Right lung (tissue), 5 donors: ENCODE data around the gene CIAO3. TPM values are rescaled to one million over a fixed set of nuclear protein-coding genes. Genes with fewer than 3 reads are reported as not detected.
"Not testable (repeated sequence)": the region's sequence is repeated elsewhere in the genome, so short reads cannot be mapped to it uniquely, and the experiment has no call there.

Source experiments
- DNase-seq, 2 donors: peaks; one replicate each; pipeline ENCODE4 v3.0.0-alpha.2; 2013
- polyA plus RNA-seq, 5 donors: library from polyadenylated mRNA; unstranded; fragments of 120-200 nt; gene quantifications; one replicate each; pipeline versions ENCODE4 v1.2.1 to v1.2.3, GENCODE V29; 2013; ENCODE audit warnings: inconsistent platforms in 1 of 5, low replicate concordance in 1 of 5; ENCODE audit not compliant: insufficient read length in 5 of 5, insufficient read depth in 1 of 5

CIAO3 gene
- polyA plus RNA-seq, 5 donors = 16.2 to 25.7 (median 16.8) TPM

DNA sequence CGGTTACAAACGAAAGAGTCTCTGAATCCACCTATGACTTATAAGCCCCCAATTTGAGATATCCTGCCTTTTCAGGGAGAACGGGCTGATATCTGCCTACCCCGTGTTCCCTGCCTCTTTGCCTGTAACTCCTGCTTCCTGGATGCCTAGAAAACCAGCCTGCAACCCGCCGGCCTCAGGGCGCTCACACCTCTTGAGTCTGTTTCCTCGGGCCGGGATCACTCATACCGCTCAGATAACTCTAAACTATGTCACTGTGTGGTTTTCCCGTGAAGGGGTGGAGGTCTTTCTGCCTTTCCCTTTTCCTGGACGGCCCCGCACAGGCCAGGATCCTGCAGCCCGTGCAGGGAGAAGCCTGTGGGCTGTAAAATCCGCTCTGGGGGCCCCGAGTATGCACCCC is 37.0 kb upstream of the CIAO3 start:
- no peak for DNase-seq

DNA sequence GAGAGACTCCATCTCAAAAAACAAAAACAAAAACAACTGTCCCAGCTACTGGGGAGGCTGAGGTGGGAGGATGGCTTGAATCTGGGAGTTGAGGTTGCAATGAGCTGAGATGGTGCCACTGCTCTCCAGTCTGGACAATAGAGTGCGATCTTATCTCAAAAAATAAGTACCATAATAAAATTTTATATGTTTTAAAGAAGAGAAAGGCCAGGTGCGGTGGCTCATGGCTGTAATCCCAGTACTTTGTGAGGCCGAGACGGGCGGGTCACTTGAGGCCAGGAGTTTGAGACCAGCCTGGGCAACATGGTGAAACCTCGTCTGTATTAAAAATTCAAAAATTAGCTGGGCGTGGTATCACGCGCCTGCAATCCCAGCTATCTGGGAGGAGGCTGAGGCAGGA is 36.0 kb upstream of the CIAO3 start:
- DNase-seq = no peak

DNA sequence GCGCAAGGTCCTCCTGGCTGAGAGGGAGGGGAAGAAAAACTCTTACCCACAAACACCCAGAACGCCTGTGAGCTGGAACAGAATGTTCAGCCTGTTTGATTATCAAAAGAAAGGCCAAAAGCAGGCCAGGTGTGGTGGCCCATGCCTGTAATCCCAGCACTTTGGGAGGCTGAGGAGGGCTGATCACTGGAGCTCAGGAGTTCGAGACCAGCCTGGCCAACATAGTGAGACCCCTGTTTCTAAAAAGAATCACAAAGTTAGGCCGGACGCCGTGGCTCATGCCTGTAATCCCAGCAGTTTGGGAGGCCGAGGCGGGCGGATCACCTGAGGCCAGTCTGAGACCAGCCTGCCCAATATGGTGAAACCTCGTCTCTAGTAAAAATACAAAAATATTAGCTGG is 35.5 kb upstream of the CIAO3 start:
- not testable (repeated sequence) for DNase-seq

DNA sequence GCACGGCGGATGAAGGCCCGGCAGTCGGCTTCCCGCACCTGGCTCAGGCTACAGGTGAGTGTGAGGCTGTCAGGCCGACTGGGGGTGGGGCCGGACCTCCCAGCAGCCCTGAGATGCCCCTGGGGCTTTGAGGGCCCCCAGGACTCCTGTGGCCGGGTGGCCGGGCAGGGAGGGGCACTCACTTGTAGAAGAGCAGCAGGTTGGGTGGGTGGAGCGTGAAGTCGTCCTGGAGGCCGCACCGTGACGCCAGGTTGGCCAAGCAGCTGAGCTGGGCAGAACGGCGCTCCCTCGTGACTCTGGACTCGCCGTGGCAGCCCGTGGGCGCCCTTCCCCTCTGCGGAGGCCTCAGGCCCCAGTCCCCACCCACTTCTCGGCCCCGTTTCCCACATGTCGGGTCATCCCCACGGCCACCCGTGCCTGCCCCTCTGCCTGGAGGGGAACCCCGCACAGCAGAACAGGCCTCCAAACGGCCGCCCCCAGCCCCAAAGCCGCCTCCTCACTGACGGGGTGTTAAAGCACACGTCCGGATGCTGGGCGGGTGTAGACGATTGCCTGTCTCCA is 34.5 kb upstream of the CIAO3 start:
- DNase-seq = no peak

DNA sequence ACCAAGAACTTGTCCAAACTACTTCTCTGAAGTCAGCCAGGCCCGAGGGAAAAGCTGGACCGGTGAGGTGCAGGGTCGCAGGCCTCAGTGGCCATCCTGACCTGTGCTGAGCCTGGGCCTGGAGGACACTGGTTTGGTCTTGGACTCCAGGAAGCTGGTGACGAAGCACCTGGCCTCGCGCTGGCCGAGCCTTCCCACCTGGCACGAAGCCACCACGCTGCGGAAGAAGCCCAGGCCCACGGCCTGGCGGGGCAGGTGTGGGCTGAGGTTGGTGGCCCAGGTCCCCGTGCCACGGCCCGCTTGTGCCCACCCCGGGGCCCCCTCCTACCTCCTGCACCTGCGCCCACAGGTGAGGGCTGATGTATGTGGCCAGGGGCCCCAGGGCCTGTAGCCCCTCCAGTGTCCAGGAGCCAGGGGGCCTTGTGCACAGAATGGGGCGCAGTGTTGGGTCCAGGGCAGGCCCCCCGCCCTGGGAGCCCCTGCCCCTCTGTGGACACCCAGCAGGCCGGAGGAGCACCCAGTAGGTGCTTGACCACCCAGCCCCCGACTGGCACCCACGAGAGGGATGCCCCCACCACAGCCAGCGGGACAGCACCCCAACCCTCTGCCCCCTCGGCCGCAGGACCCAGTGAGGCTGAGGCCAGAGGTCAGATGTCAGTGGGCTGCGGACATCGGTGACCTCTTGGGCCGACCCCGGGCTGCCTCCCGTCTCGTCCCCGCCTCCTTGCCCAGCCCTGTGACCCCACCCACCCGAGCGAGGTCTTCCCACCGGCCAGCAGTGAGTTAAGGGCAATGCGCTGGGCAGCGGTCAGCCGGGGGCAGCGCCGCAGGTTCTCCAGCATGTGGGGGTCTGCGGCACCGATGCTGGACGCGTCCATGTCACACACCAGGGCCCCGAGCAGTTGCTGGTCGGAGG is 33.5 kb upstream of the CIAO3 start:
- no peak for DNase-seq

DNA sequence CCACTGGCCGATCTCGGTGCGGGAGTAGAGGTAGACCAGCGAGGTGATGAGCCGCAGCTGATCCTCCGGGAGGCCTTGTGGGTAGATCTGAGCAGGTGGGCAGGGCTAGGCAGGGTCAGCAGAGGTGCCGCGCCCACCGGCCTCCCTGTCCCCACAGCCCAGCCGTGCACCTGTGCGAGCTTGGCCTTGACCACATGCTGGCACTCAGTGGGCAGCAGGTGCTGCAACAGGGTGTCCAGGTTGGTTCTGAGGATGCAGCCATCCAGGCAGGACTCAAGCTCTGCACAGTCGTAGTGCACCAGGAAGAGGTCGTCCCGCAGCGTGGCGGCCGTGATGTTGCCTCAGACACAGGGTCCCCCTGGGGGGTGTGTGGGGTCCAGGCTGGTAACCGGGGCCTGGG is 32.2 kb upstream of the CIAO3 start:
- DNase-seq = no peak

DNA sequence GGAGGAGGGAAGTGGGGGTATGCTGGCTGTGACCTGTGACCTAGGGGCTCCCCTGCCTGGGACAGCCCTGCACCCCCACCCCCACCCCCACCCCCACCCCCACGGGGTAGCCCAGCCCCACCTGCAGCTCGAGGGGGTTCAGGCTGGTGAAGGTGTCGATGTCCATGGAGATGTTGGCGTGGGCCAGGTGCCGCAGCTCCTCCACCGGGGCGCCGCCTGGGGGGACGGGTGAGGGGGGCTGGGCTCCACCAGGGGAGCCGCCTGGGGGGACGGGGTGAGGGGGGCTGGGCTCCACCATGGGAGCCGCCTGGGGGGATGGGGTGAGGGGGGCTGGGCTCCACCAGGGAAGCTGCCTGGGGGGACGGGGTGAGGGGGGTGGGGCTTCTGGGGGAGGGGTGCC is 29.6 kb upstream of the CIAO3 start:
- DNase-seq = no peak

DNA sequence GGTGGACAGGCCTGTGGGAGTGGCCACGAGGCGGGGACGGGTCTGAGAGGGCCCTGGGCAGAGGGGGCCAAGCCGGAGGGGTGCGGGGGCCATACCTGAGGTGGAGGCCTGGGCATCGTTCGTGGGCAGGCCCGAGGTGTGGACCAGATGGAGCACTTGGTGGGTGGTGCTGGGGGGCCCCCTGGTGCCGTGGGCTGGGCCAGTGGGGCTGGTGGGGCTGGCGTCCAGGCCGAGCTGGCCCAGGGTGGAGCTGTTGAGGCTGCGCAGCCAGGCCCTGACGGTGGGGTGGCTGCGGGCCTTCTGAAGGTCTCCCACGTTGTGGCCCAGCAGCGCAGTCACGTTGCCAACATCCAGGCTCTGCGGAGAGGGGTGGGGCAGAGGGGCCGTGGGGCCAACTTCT is 29.1 kb upstream of the CIAO3 start:
- DNase-seq = no peak

DNA sequence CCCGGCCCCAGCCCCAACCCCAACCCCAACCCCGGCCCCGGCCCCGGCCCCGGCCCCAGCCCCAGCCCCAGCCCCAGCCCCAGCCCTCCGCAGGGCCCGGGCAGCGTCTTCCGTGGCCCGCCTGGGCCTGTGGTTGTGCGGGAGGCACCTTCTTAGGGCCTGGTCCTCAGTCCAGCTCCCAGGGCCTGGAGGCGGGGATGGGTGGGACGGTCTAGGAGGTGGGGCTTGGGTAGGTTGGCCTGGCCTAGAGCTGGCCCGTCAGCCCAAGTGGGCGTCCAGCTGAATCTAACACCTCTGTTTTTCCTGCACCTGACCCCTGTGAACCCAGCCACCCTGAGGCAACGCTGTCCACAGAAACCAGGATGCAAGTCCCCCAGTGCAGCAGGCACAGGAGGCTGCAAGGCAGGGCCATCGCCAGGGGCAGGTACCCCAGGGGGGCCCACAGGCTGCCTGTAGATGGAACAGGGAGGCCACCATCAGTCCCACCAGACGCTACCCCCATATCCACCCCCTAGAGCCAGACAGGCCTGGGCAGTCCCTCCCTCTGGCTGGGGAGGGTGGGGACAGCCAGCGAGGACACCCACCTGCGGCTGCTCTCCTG is 28.5 kb upstream of the CIAO3 start:
- no peak for DNase-seq

DNA sequence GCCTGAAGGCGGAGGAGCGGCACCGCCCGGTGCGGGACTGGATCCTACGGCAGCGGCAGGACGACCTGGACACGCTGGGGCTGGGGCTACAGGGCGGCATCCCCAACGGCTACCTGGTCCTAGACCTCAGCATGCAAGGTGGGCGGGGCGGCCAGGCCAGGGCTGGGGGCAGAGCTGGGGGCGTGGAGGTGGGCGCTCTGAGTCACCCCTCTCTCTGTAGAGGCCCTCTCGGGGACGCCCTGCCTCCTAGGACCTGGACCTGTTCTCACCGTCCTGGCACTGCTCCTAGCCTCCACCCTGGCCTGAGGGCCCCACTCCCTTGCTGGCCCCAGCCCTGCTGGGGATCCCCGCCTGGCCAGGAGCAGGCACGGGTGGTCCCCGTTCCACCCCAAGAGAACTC is 27.6 kb upstream of the CIAO3 start:
- no peak for DNase-seq

DNA sequence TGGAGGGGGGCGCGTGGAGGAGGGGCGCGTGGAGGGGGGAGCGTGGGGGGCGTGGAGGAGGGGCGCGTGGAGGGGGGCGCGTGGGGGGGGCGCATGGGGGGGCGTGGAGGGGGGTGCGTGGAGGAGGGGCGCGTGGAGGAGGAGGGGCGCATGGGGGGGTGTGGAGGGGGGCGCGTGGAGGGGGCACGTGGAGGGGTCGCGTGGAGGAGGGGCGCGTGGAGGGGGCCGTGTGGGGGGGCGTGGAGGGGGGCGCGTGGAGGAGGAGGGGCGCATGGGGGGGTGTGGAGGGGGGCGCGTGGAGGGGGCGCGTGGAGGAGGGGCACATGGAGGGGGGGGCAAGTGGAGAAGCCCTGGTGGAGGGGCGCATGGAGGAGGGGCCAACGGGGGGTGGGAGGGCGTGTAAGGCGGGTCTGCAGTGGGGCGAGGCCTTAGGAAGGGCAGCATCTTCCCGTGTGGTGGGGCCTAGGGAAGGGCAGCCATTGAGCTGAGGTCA is 27.0 kb upstream of the CIAO3 start:
- no peak for DNase-seq

DNA sequence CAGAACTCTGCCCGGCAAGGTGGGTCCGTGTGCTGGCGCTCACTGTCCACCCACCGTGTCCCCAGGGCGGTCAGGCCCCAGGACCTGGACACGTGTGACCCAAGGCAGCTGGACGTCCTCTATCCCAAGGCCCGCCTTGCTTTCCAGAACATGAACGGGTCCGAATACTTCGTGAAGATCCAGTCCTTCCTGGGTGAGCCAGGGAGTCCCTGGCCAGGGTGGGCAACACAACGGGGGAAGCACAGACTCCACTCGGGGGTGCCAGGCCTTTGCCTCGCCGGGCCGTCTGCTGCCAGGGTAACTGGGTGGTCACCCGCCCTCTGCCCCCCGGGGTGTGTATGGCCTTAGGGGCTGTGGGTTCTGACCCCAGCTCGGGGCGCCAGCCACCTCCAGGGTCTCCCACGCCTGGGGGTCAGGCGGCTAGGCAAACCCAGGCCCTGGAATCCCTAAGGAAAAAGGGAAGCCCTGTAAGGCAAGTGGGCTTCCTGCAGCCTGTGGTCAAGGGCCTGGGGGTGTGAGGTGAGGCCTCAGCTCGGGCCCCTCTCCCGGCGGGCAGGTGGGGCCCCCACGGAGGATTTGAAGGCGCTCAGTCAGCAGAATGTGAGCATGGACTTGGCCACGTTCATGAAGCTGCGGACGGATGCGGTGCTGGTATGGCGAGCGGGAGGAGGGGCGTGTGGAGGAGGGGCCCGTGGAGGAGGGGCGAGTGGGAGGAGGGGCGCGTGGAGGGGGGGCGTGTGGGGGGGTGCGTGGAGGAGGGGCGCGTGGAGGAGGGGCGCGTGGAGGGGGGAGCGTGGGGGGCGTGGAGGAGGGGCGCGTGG is 26.2 kb upstream of the CIAO3 start:
- DNase-seq = no peak

DNA sequence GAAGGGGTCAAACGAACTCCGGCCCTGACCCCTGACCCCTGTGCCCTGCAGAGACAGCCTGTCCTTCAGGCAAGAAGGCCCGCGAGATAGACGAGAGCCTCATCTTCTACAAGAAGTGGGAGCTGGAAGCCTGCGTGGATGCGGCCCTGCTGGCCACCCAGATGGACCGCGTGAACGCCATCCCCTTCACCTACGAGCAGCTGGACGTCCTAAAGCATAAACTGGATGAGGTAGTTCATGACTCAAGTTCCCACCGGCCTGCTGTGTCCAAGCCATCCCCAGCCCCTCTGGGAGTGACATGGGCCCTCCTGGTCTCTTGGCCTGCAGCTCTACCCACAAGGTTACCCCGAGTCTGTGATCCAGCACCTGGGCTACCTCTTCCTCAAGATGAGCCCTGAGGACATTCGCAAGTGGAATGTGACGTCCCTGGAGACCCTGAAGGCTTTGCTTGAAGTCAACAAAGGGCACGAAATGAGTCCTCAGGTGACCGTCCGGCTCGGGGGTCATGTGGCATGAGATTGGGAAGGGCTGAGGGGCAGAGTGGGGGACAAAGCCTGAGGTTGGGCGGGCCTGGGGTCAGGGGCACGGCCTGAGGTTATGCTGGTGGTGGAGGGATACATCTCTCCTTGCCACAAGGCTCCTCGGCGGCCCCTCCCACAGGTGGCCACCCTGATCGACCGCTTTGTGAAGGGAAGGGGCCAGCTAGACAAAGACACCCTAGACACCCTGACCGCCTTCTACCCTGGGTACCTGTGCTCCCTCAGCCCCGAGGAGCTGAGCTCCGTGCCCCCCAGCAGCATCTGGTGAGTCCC is 25.4 kb upstream of the CIAO3 start:
- DNase-seq = no peak

DNA sequence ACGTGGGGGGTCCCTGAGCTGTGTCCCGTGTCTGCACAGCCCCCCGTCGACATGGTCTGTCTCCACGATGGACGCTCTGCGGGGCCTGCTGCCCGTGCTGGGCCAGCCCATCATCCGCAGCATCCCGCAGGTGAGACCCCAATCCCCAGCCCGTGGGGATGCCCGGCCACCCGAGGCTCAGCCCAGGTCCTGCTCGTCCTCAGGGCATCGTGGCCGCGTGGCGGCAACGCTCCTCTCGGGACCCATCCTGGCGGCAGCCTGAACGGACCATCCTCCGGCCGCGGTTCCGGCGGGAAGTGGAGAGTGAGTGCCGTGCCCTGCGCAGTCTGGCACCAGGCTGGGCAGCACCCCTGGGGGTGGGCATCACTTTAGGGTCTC is 24.7 kb upstream of the CIAO3 start:
- no peak for DNase-seq

DNA sequence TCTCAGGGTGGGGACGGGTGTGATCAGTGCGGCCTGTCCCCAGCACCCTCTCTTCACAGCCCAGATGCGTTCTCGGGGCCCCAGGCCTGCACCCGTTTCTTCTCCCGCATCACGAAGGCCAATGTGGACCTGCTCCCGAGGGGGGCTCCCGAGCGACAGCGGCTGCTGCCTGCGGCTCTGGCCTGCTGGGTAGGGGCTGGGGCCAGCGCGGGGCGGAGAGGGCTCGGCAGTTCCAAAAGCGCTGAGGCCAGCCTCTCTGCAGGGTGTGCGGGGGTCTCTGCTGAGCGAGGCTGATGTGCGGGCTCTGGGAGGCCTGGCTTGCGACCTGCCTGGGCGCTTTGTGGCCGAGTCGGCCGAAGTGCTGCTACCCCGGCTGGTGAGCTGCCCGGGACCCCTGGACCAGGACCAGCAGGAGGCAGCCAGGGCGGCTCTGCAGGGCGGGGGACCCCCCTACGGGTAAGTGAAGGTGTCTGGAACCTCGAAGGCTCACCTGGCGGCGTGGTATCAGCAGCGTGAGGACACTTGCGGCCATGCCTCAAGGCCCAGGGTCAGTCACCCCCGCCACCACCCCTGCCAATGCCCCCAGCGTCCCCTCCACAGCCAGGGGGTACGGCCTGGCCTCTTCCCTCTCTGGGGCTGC is 24.2 kb upstream of the CIAO3 start:
- DNase-seq = no peak

DNA sequence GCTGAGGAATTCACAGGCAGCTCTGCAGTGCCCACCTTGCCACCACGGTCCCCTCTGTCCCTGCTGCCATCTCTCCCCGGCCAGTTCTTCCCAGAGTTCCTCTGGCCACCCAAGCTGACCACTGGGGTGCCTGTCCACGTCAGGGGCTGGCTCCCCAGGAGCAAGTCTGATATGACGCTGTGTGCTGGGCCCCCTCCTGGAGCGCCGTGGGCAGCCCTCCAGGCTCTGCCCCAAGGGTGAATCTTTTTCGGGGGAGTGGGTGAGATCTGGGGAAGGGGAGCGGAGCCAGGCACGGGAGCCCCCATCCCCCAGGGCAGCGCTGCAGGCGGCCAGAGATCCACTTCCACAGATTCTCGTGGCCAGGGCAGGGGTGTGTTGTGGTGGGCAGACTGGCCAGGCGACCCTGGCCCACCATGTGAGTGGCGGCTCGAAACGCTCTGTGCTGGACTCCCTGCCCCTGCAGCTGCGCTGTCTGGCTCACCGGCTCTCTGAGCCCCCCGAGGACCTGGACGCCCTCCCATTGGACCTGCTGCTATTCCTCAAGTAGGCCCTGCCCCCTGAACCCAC is 23.5 kb upstream of the CIAO3 start:
- no peak for DNase-seq

DNA sequence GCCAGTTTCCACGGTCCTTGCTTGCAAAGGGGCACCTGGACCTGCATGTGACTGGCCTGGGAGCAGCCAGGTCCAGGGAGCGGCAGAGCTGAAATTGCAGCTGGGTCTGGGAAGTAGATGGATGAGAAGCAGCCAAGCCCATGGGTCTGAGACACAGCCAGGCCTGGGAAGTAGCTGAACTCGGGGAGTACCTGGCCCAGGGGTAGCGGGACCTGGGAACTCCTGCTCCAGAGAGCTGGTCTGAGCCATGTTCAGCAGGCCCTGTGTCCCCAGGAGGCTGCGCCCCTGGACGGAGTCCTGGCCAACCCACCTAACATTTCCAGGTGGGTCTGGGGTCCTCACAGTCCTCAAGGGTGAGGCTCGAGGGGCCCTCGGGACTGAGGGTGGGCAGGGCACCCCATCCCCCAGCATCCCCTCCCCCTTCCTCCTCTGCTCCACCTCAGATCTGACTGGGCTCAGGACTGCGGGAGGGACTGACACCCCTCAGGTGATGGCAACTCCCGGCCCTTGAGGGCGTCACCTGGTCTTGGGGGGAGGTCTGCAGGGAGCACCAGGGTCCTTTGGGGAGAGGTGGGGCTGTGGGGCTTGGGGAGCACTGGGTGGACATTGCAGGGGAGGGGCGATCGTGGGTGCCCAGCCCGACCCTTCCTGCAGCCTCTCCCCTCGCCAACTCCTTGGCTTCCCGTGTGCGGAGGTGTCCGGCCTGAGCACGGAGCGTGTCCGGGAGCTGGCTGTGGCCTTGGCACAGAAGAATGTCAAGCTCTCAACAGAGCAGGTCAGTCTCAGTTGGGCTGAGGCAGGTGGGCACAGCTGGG is 22.8 kb upstream of the CIAO3 start:
- DNase-seq = no peak

DNA sequence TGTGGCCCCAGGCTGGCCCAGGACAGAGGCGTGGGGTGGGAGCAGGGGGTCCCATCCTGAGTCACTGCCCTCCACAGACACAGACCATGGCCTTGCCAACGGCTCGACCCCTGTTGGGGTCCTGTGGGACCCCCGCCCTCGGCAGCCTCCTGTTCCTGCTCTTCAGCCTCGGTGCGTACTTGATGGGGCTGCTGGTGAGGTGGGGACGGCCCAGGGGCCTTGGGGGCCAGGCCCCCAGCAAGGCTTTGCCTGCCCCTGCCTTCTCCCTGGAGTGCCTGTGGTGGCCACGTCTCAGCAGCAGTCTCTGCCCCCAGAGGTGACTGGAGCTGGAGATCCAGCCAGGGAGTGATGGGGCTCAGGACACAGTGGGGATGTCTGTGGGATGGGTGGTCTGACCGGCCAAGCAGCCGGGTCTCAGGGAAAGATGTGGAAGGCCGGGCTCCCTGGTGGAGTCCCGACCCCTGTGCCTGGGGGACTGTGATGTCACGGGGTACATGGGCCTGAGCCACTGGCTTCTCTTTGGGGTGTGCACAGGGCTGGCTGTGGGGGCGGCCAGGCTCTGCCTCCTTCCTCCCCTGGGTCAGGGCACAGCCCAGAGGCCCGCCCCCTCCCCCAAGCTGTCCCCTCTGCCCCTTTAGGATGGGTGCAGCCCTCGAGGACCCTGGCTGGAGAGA is 21.9 kb upstream of the CIAO3 start:
- no peak for DNase-seq
